ENCODE results near the gene HNRNPM.

The HNRNPM gene

GRCh38 chr19:8458380-8458779 lies 13.6 kb downstream of the HNRNPM start:
- no peaks in the 10 kb centered on the region for H3K9me3 ChIP-seq (ENCODE audit: control insufficient read depth, low read length)
- H3K4me1 ChIP-seq (ENCODE audit: control insufficient read depth, insufficient read depth, low read length, poor library complexity, severe bottlenecking) = peaks cover 11% of the 10 kb centered on the region
- no peak overlapping the region for H3K4me3 ChIP-seq (ENCODE audit: insufficient read depth, low read depth, low read length, poor library complexity, severe bottlenecking)
- H3K36me3 ChIP-seq (ENCODE audit: control insufficient read depth, insufficient read depth, low read length) = peaks cover 50% of the 10 kb centered on the region
- no peaks in the 10 kb centered on the region for H3K27me3 ChIP-seq (replicated peaks; ENCODE audit: control insufficient read depth, insufficient read depth, low read length, poor library complexity, severe bottlenecking)
- DNase-seq = no peak
- H3K27ac ChIP-seq (ENCODE audit: insufficient read depth, low read length, poor library complexity, severe bottlenecking) = no peak overlapping the region

- DNase-seq = no peak
- H3K27me3 ChIP-seq (replicated peaks; ENCODE audit: control insufficient read depth, insufficient read depth, low read length, poor library complexity, severe bottlenecking) = no peaks in the 10 kb centered on the region
- peaks cover 55% of the 10 kb centered on the region for H3K36me3 ChIP-seq (ENCODE audit: control insufficient read depth, insufficient read depth, low read length)
- peaks cover 4% of the 10 kb centered on the region for H3K4me1 ChIP-seq (ENCODE audit: control insufficient read depth, insufficient read depth, low read length, poor library complexity, severe bottlenecking)
- no peak overlapping the region for H3K27ac ChIP-seq (ENCODE audit: insufficient read depth, low read length, poor library complexity, severe bottlenecking)
- H3K9me3 ChIP-seq (ENCODE audit: control insufficient read depth, low read length) = no peaks in the 10 kb centered on the region
- H3K4me3 ChIP-seq (ENCODE audit: insufficient read depth, low read depth, low read length, poor library complexity, severe bottlenecking) = no peak overlapping the region
These were observed 14.3 kb downstream of the HNRNPM start for GRCh38 chr19:8459095-8459494.

- peaks cover under 1% of the 10 kb centered on the region for H3K4me1 ChIP-seq (ENCODE audit: control insufficient read depth, insufficient read depth, low read length, poor library complexity, severe bottlenecking)
- H3K36me3 ChIP-seq (ENCODE audit: control insufficient read depth, insufficient read depth, low read length) = peaks cover 60% of the 10 kb centered on the region
- DNase-seq = no peak
- no peaks in the 10 kb centered on the region for H3K27me3 ChIP-seq (replicated peaks; ENCODE audit: control insufficient read depth, insufficient read depth, low read length, poor library complexity, severe bottlenecking)
- H3K27ac ChIP-seq (ENCODE audit: insufficient read depth, low read length, poor library complexity, severe bottlenecking) = no peak overlapping the region
- H3K9me3 ChIP-seq (ENCODE audit: control insufficient read depth, low read length) = no peaks in the 10 kb centered on the region
- no peak overlapping the region for H3K4me3 ChIP-seq (ENCODE audit: insufficient read depth, low read depth, low read length, poor library complexity, severe bottlenecking)
These were observed 14.9 kb downstream of the HNRNPM start for GRCh38 chr19:8459520-8460270.

- H3K4me3 ChIP-seq (ENCODE audit: insufficient read depth, low read depth, low read length, poor library complexity, severe bottlenecking) = no peak overlapping the region
- H3K36me3 ChIP-seq (ENCODE audit: control insufficient read depth, insufficient read depth, low read length) = peaks cover 64% of the 10 kb centered on the region
- H3K9me3 ChIP-seq (ENCODE audit: control insufficient read depth, low read length) = no peaks in the 10 kb centered on the region
- no peaks in the 10 kb centered on the region for H3K4me1 ChIP-seq (ENCODE audit: control insufficient read depth, insufficient read depth, low read length, poor library complexity, severe bottlenecking)
- H3K27me3 ChIP-seq (replicated peaks; ENCODE audit: control insufficient read depth, insufficient read depth, low read length, poor library complexity, severe bottlenecking) = no peaks in the 10 kb centered on the region
- no peak overlapping the region for H3K27ac ChIP-seq (ENCODE audit: insufficient read depth, low read length, poor library complexity, severe bottlenecking)
- DNase-seq = no peak
These were observed 15.9 kb downstream of the HNRNPM start for GRCh38 chr19:8460516-8461298.

GRCh38 chr19:8461376-8461775 lies 16.6 kb downstream of the HNRNPM start:
- no peak for DNase-seq
- H3K27me3 ChIP-seq (replicated peaks; ENCODE audit: control insufficient read depth, insufficient read depth, low read length, poor library complexity, severe bottlenecking) = no peaks in the 10 kb centered on the region
- no peaks in the 10 kb centered on the region for H3K9me3 ChIP-seq (ENCODE audit: control insufficient read depth, low read length)
- no peak overlapping the region for H3K27ac ChIP-seq (ENCODE audit: insufficient read depth, low read length, poor library complexity, severe bottlenecking)
- H3K4me1 ChIP-seq (ENCODE audit: control insufficient read depth, insufficient read depth, low read length, poor library complexity, severe bottlenecking) = no peaks in the 10 kb centered on the region
- peaks cover 64% of the 10 kb centered on the region for H3K36me3 ChIP-seq (ENCODE audit: control insufficient read depth, insufficient read depth, low read length)
- no peak overlapping the region for H3K4me3 ChIP-seq (ENCODE audit: insufficient read depth, low read depth, low read length, poor library complexity, severe bottlenecking)

GRCh38 chr19:8461891-8462290 lies 17.1 kb downstream of the HNRNPM start:
- peaks cover 64% of the 10 kb centered on the region for H3K36me3 ChIP-seq (ENCODE audit: control insufficient read depth, insufficient read depth, low read length)
- no peaks in the 10 kb centered on the region for H3K9me3 ChIP-seq (ENCODE audit: control insufficient read depth, low read length)
- H3K27ac ChIP-seq (ENCODE audit: insufficient read depth, low read length, poor library complexity, severe bottlenecking) = no peak overlapping the region
- no peak for DNase-seq
- H3K4me1 ChIP-seq (ENCODE audit: control insufficient read depth, insufficient read depth, low read length, poor library complexity, severe bottlenecking) = no peaks in the 10 kb centered on the region
- H3K27me3 ChIP-seq (replicated peaks; ENCODE audit: control insufficient read depth, insufficient read depth, low read length, poor library complexity, severe bottlenecking) = no peaks in the 10 kb centered on the region
- no peak overlapping the region for H3K4me3 ChIP-seq (ENCODE audit: insufficient read depth, low read depth, low read length, poor library complexity, severe bottlenecking)

GRCh38 chr19:8462571-8462970 lies 17.8 kb downstream of the HNRNPM start:
- Histone ChIP-seq H3K4me3 (ENCODE audit: insufficient read depth, low read depth, low read length, poor library complexity, severe bottlenecking) (no peak overlapping the region), H3K27me3 (replicated peaks; ENCODE audit: control insufficient read depth, insufficient read depth, low read length, poor library complexity, severe bottlenecking) (no peaks in the 10 kb centered on the region), H3K27ac (ENCODE audit: insufficient read depth, low read length, poor library complexity, severe bottlenecking) (no peak overlapping the region), H3K4me1 (ENCODE audit: control insufficient read depth, insufficient read depth, low read length, poor library complexity, severe bottlenecking) (no peaks in the 10 kb centered on the region), H3K36me3 (ENCODE audit: control insufficient read depth, insufficient read depth, low read length) (peaks cover 67% of the 10 kb centered on the region), H3K9me3 (ENCODE audit: control insufficient read depth, low read length) (no peaks in the 10 kb centered on the region)
- no peak for DNase-seq

- Histone ChIP-seq H3K4me3 (ENCODE audit: insufficient read depth, low read depth, low read length, poor library complexity, severe bottlenecking) (no peak overlapping the region), H3K9me3 (ENCODE audit: control insufficient read depth, low read length) (no peaks in the 10 kb centered on the region), H3K36me3 (ENCODE audit: control insufficient read depth, insufficient read depth, low read length) (peaks cover 67% of the 10 kb centered on the region), H3K27me3 (replicated peaks; ENCODE audit: control insufficient read depth, insufficient read depth, low read length, poor library complexity, severe bottlenecking) (no peaks in the 10 kb centered on the region), H3K27ac (ENCODE audit: insufficient read depth, low read length, poor library complexity, severe bottlenecking) (no peak overlapping the region), H3K4me1 (ENCODE audit: control insufficient read depth, insufficient read depth, low read length, poor library complexity, severe bottlenecking) (no peaks in the 10 kb centered on the region)
- DNase-seq = no peak
These were observed 18.6 kb downstream of the HNRNPM start for GRCh38 chr19:8463365-8463764.

- no peak overlapping the region for H3K27ac ChIP-seq (ENCODE audit: insufficient read depth, low read length, poor library complexity, severe bottlenecking)
- H3K9me3 ChIP-seq (ENCODE audit: control insufficient read depth, low read length) = no peaks in the 10 kb centered on the region
These were observed 21.2 kb downstream of the HNRNPM start for GRCh38 chr19:8466018-8466417.

GRCh38 chr19:8468124-8468523 lies 23.3 kb downstream of the HNRNPM start:
- no peaks in the 10 kb centered on the region for H3K27me3 ChIP-seq (replicated peaks; ENCODE audit: control insufficient read depth, insufficient read depth, low read length, poor library complexity, severe bottlenecking)
- no peak for DNase-seq
- H3K9me3 ChIP-seq (ENCODE audit: control insufficient read depth, low read length) = no peaks in the 10 kb centered on the region
- H3K4me1 ChIP-seq (ENCODE audit: control insufficient read depth, insufficient read depth, low read length, poor library complexity, severe bottlenecking) = no peaks in the 10 kb centered on the region
- H3K4me3 ChIP-seq (ENCODE audit: insufficient read depth, low read depth, low read length, poor library complexity, severe bottlenecking) = no peak overlapping the region
- peaks cover 98% of the 10 kb centered on the region for H3K36me3 ChIP-seq (ENCODE audit: control insufficient read depth, insufficient read depth, low read length)
- H3K27ac ChIP-seq (ENCODE audit: insufficient read depth, low read length, poor library complexity, severe bottlenecking) = no peak overlapping the region

More at GRCh38 chr19:8466018-8466417, 21.2 kb downstream of the HNRNPM start:
- peaks cover 93% of the 10 kb centered on the region for H3K36me3 ChIP-seq (ENCODE audit: control insufficient read depth, insufficient read depth, low read length)
- H3K4me1 ChIP-seq (ENCODE audit: control insufficient read depth, insufficient read depth, low read length, poor library complexity, severe bottlenecking) = no peaks in the 10 kb centered on the region
- no peak overlapping the region for H3K4me3 ChIP-seq (ENCODE audit: insufficient read depth, low read depth, low read length, poor library complexity, severe bottlenecking)
- H3K27me3 ChIP-seq (replicated peaks; ENCODE audit: control insufficient read depth, insufficient read depth, low read length, poor library complexity, severe bottlenecking) = no peaks in the 10 kb centered on the region
- DNase-seq = no peak

All from effector memory CD4-positive, alpha-beta T cell (primary cell).